Smooth muscle cell (in vitro differentiated cells): ENCODE measurements around the gene TSC2. TPM values are rescaled to one million over a fixed set of nuclear protein-coding genes. Genes with fewer than 3 reads are reported as not detected.

Source experiments
- DNase-seq: peaks from one replicate; lab custom pipeline; 2025; ENCODE audit not compliant: unreplicated experiment; lab: John Stamatoyannopoulos, UW
- H2AFZ ChIP-seq: fragments of 200-600 bp; sonication (generic); 2 replicates; pipeline ENCODE4 v1.6.0; 2016; ENCODE audit warnings: antibody characterized with exemption, low read depth, mild to moderate bottlenecking
- H3F3A ChIP-seq: fragments of 200-600 bp; sonication (generic); 2 replicates; pipeline ENCODE4 v1.6.0; 2017; ENCODE audit warnings: antibody characterized with exemption, low read depth
- H3K27ac ChIP-seq: fragments of 200-600 bp; sonication (generic); 2 replicates; pipeline ENCODE4 v1.5.1; 2016; ENCODE audit warnings: low read depth, mild to moderate bottlenecking
- H3K27me3 ChIP-seq: fragments of 200-600 bp; sonication (generic); 2 replicates; pipeline ENCODE4 v1.6.1; 2016; ENCODE audit warnings: low read depth, mild to moderate bottlenecking
- H3K36me3 ChIP-seq: fragments of 200-600 bp; sonication (generic); 2 replicates; pipeline ENCODE4 v1.5.1; 2016; ENCODE audit warnings: low read depth
- H3K4me1 ChIP-seq: fragments of 200-600 bp; sonication (generic); 2 replicates; pipeline ENCODE4 v1.5.1; 2016; ENCODE audit warnings: low read depth
- H3K4me2 ChIP-seq: fragments of 200-600 bp; sonication (generic); 2 replicates; pipeline ENCODE4 v1.6.0; 2016; ENCODE audit warnings: mild to moderate bottlenecking
- H3K4me3 ChIP-seq: fragments of 200-600 bp; sonication (generic); 2 replicates; pipeline ENCODE4 v1.5.1; 2016; ENCODE audit warnings: mild to moderate bottlenecking
- H3K79me2 ChIP-seq: fragments of 200-600 bp; sonication (generic); 2 replicates; pipeline ENCODE4 v1.6.0; 2016; ENCODE audit warnings: low read depth, mild to moderate bottlenecking
- H3K9ac ChIP-seq: fragments of 200-600 bp; sonication (generic); 2 replicates; pipeline ENCODE4 v1.6.0; 2016; ENCODE audit warnings: low read depth
- H3K9me3 ChIP-seq: fragments of 200-600 bp; sonication (generic); replicated peaks from 2 replicates; pipeline ENCODE4 v1.5.1; 2016; ENCODE audit warnings: low read depth
- H4K20me1 ChIP-seq: fragments of 200-600 bp; sonication (generic); 2 replicates; pipeline ENCODE4 v1.6.0; 2016; ENCODE audit warnings: low read depth
- WGBS: methylation state at CpG from one replicate; pipeline ENCODE4 v1.1.7; 2016; ENCODE audit warnings: low lambda C conversion rate; 5-methylcytosine and 5-hydroxymethylcytosine counted together
- polyA plus RNA-seq: library from polyadenylated mRNA; unstranded; fragments of >200 nt; fragmentation: Nextera tagmentation; extraction: Ambion mirVana; gene quantifications from 2 replicates; pipeline ENCODE4 v1.2.1, GENCODE V29; 2016
- total RNA-seq: library from RNA; depleted of rRNA; stranded (reverse); fragments of >200 nt; gene quantifications from 2 replicates; pipeline ENCODE4 v1.2.3, GENCODE V29; 2014
- TF ChIP-seq, protein P1 (sequence below): fragments of 200-600 bp; sonication (generic); IDR thresholded peaks from 2 replicates; pipeline ENCODE4 v1.5.1; 2017; ENCODE audit warnings: borderline replicate concordance, mild to moderate bottlenecking, antibody characterized with exemption; ENCODE audit not compliant: insufficient read depth, poor library complexity, severe bottlenecking

The TSC2 gene
- total and polyA plus RNA-seq, 2 experiments from 2014 or later = 64.5 to 74.7 TPM

DNA sequence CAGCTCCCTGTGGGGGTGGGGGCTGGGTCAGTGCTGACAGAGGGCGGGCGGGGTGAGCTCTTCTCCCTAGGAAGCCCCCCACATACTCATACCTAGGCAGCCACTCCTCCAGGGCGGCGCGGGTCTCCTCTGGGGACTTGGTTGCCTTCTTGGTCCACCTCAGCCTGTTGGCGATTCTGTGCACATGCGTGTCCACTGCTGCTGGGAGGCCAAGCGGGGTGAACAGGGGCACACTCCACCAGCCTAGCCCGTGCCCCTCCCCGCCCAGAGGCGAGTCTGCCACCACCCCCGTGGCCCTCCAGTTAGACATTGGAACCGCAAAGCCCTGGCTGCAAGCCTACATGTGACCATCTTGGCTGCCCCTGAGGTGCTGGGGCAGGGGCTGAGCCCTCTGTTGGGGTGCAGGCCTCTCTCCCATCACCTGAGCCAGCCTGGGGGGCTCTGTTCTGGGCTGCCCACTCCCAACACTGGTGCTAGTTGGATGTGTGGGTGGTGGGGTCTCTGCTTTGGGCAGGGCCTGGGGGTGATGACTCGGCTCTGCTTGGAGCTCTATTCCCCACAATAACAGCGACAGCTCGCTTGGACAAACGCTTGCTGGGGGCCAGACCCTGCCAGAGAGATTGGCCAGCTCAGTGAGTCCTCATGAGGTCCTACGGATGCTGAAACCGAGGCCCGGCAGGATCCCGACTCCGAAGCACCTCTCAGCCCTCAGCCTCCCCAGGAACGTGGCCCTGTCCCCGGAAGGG is 7.6 kb upstream of the TSC2 start:
- 88% methylated on average over 22 of the region's 24 CpGs for WGBS
- H3K4me2 ChIP-seq = peak overlapping the region; percentile 71
- H3K9ac ChIP-seq = no peak overlapping the region
- no peaks in the 10 kb centered on the region for H3K27me3 ChIP-seq
- H3K4me1 ChIP-seq = peaks cover 15% of the 10 kb centered on the region
- no peaks in the 10 kb centered on the region for H3K9me3 ChIP-seq
- DNase-seq = no peak
- TF ChIP-seq, protein P1, sequence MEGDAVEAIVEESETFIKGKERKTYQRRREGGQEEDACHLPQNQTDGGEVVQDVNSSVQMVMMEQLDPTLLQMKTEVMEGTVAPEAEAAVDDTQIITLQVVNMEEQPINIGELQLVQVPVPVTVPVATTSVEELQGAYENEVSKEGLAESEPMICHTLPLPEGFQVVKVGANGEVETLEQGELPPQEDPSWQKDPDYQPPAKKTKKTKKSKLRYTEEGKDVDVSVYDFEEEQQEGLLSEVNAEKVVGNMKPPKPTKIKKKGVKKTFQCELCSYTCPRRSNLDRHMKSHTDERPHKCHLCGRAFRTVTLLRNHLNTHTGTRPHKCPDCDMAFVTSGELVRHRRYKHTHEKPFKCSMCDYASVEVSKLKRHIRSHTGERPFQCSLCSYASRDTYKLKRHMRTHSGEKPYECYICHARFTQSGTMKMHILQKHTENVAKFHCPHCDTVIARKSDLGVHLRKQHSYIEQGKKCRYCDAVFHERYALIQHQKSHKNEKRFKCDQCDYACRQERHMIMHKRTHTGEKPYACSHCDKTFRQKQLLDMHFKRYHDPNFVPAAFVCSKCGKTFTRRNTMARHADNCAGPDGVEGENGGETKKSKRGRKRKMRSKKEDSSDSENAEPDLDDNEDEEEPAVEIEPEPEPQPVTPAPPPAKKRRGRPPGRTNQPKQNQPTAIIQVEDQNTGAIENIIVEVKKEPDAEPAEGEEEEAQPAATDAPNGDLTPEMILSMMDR = no peak
- H3F3A ChIP-seq = no peaks in the 10 kb centered on the region
- no peak overlapping the region for H2AFZ ChIP-seq
- no peaks in the 10 kb centered on the region for H3K36me3 ChIP-seq
- H4K20me1 ChIP-seq = no peaks in the 10 kb centered on the region
- H3K79me2 ChIP-seq = no peaks in the 10 kb centered on the region
- peak overlapping the region; percentile 90 for H3K27ac ChIP-seq
- H3K4me3 ChIP-seq = no peak overlapping the region

GRCh38 chr16:2040787-2041522 is 6.8 kb upstream of the TSC2 start:
- WGBS = 95% methylated on average over 20 of the region's 20 CpGs
- TF ChIP-seq, protein P1 = no peak
- H3F3A ChIP-seq = no peaks in the 10 kb centered on the region
- H3K4me3 ChIP-seq = no peak overlapping the region
- H3K27me3 ChIP-seq = no peaks in the 10 kb centered on the region
- H3K9ac ChIP-seq = no peak overlapping the region
- H3K4me1 ChIP-seq = peaks cover 8% of the 10 kb centered on the region
- no peak overlapping the region for H3K4me2 ChIP-seq
- DNase-seq = no peak
- no peak overlapping the region for H2AFZ ChIP-seq
- H3K79me2 ChIP-seq = no peaks in the 10 kb centered on the region
- H3K9me3 ChIP-seq = no peaks in the 10 kb centered on the region
- peak overlapping the region; percentile 90 for H3K27ac ChIP-seq
- H4K20me1 ChIP-seq = no peaks in the 10 kb centered on the region
- H3K36me3 ChIP-seq = no peaks in the 10 kb centered on the region

GRCh38 chr16:2042171-2042985 is 5.4 kb upstream of the TSC2 start:
- H3K79me2 ChIP-seq = no peaks in the 10 kb centered on the region
- peaks cover 9% of the 10 kb centered on the region for H3K4me1 ChIP-seq
- H3K27me3 ChIP-seq = no peaks in the 10 kb centered on the region
- 96% methylated on average over 18 of the region's 22 CpGs for WGBS
- no peak overlapping the region for H3K4me3 ChIP-seq
- no peak for DNase-seq
- H3K9ac ChIP-seq = no peak overlapping the region
- no peaks in the 10 kb centered on the region for H3K9me3 ChIP-seq
- no peaks in the 10 kb centered on the region for H3F3A ChIP-seq
- H3K36me3 ChIP-seq = no peaks in the 10 kb centered on the region
- H3K4me2 ChIP-seq = no peak overlapping the region
- H3K27ac ChIP-seq = no peak overlapping the region
- no peak overlapping the region for H2AFZ ChIP-seq
- H4K20me1 ChIP-seq = no peaks in the 10 kb centered on the region
- TF ChIP-seq, protein P1 = no peak
